GM10847 (cell line): ENCODE measurements around the gene CLIC3.

Experiments used
- POLR2A ChIP-seq: IDR thresholded peaks from 2 replicates; pipeline ENCODE4 v1.6.1; 2011; ENCODE audit not compliant: insufficient read length; ENCODE audit errors: extremely low read depth

CLIC3 gene

GRCh38 chr9:136960938-136961275 is 35.5 kb downstream of the CLIC3 start:
- TF ChIP-seq POLR2A, result no peak

- no peak for TF ChIP-seq POLR2A
Measured at GRCh38 chr9:136960212-136960937, 36.0 kb downstream of the CLIC3 start.

GRCh38 chr9:136958898-136959850 is 37.2 kb downstream of the CLIC3 start:
- no peak for TF ChIP-seq POLR2A

- TF ChIP-seq POLR2A, result no peak
Measured at GRCh38 chr9:136958473-136958872, 37.9 kb downstream of the CLIC3 start.

GRCh38 chr9:136957901-136958300 is 38.5 kb downstream of the CLIC3 start:
- no peak for TF ChIP-seq POLR2A

- TF ChIP-seq POLR2A, result no peak
Measured at GRCh38 chr9:136957461-136957860, 38.9 kb downstream of the CLIC3 start.

- no peak for TF ChIP-seq POLR2A
Measured at GRCh38 chr9:136956604-136957003, 39.8 kb downstream of the CLIC3 start.

- TF ChIP-seq POLR2A, result no peak
Measured at GRCh38 chr9:136955943-136956335, 40.4 kb downstream of the CLIC3 start.

- no peak for TF ChIP-seq POLR2A
Measured at GRCh38 chr9:136955202-136955942, 41.0 kb downstream of the CLIC3 start.

GRCh38 chr9:136954270-136955083 is 41.9 kb downstream of the CLIC3 start:
- no peak for TF ChIP-seq POLR2A

GRCh38 chr9:136953771-136954269 is 42.5 kb downstream of the CLIC3 start:
- TF ChIP-seq POLR2A, result no peak

GRCh38 chr9:136952876-136953770 is 43.2 kb downstream of the CLIC3 start:
- TF ChIP-seq POLR2A, result no peak

- TF ChIP-seq POLR2A, result no peak
Measured at GRCh38 chr9:136952321-136952850, 44.0 kb downstream of the CLIC3 start.
